Keratinocyte (primary cell): ENCODE results near the gene PKD1. TPM values are rescaled to one million over a fixed set of nuclear protein-coding genes. Genes with fewer than 3 reads are reported as not detected.

Source experiments
- DNase-seq: peaks from one replicate; pipeline ENCODE4 v3.0.0-alpha.2; 2011; ENCODE audit warnings: low read depth, missing footprints, low spot score
- FAIRE-seq: peaks from 2 replicates; lab custom pipeline; 2011; peaks lifted over from hg19 to GRCh38; lab: Jason Lieb, UNC
- H2AFZ ChIP-seq: 2 replicates; pipeline ENCODE4 v1.6.0; 2012; ENCODE audit warnings: low read length, control low read depth, inconsistent platforms; ENCODE audit not compliant: control insufficient read depth
- H3K27ac ChIP-seq: 2 replicates; pipeline ENCODE4 v1.5.1; 2011; ENCODE audit warnings: low read length; ENCODE audit not compliant: control insufficient read depth, insufficient read depth
- H3K27me3 ChIP-seq: 3 replicates; pipeline ENCODE4 v1.6.0; 2011; ENCODE audit warnings: low read length; ENCODE audit not compliant: control insufficient read depth, insufficient read depth; ENCODE audit errors: extremely low read depth
- H3K36me3 ChIP-seq, 2 experiments: 2 replicates in 1 of 2; 3 replicates in 1 of 2; pipeline ENCODE4 v1.5.1; 2011; ENCODE audit warnings: low read length in 2 of 2, mild to moderate bottlenecking in 1 of 2; ENCODE audit not compliant: control insufficient read depth in 2 of 2, insufficient read depth in 2 of 2; ENCODE audit errors: extremely low read depth in 1 of 2
- H3K4me1 ChIP-seq: 3 replicates; pipeline ENCODE4 v1.5.1; 2011; ENCODE audit warnings: low read length; ENCODE audit not compliant: control insufficient read depth, insufficient read depth; ENCODE audit errors: extremely low read depth
- H3K4me2 ChIP-seq: 3 replicates; pipeline ENCODE4 v1.6.0; 2011; ENCODE audit warnings: low read depth, low read length; ENCODE audit not compliant: control insufficient read depth, insufficient read depth; ENCODE audit errors: extremely low read depth
- H3K4me3 ChIP-seq, 3 experiments: fragments of 200-600 bp in 1 of 3; sonication (generic) in 1 of 3; 2 replicates in 2 of 3; 3 replicates in 1 of 3; pipeline ENCODE4 v1.5.1; 2011 to 2016; ENCODE audit warnings: low read length in 3 of 3, mild to moderate bottlenecking in 3 of 3, control low read depth in 2 of 3, inconsistent platforms in 1 of 3, low read depth in 1 of 3, mixed read lengths in 1 of 3, mixed run types in 1 of 3, moderate library complexity in 1 of 3; ENCODE audit not compliant: control insufficient read depth in 2 of 3, insufficient read depth in 2 of 3; ENCODE audit errors: extremely low read depth in 1 of 3
- H3K79me2 ChIP-seq: 2 replicates; pipeline ENCODE4 v1.6.0; 2012; ENCODE audit warnings: low read length; ENCODE audit not compliant: control insufficient read depth, insufficient read depth
- H3K9ac ChIP-seq: 3 replicates; pipeline ENCODE4 v1.6.0; 2011; ENCODE audit warnings: low read length; ENCODE audit not compliant: control insufficient read depth, insufficient read depth; ENCODE audit errors: extremely low read depth
- H3K9me1 ChIP-seq: 3 replicates; pipeline ENCODE4 v1.6.0; 2011; ENCODE audit warnings: low read length; ENCODE audit not compliant: control insufficient read depth, insufficient read depth; ENCODE audit errors: extremely low read depth
- H3K9me3 ChIP-seq: 2 replicates; pipeline ENCODE4 v1.5.1; 2012; ENCODE audit warnings: low read depth, low read length; ENCODE audit not compliant: control insufficient read depth
- H4K20me1 ChIP-seq: 3 replicates; pipeline ENCODE4 v1.6.0; 2011; ENCODE audit warnings: low read length; ENCODE audit not compliant: control insufficient read depth, insufficient read depth; ENCODE audit errors: extremely low read depth
- CTCF ChIP-seq, 3 experiments: IDR thresholded peaks in 1 of 3; conservative IDR thresholded peaks in 1 of 3; optimal IDR thresholded peaks in 1 of 3; 2 replicates in 2 of 3; 3 replicates in 1 of 3; pipeline versions ENCODE3 to v1.5.1; 2011; ENCODE audit warnings: low read length in 3 of 3, mild to moderate bottlenecking in 3 of 3, moderate library complexity in 2 of 3, control low read depth in 1 of 3, inconsistent platforms in 1 of 3; ENCODE audit not compliant: insufficient read depth in 2 of 3; ENCODE audit errors: extremely low read depth in 1 of 3
- EZH2 ChIP-seq: IDR thresholded peaks from one replicate; pipeline ENCODE4 v1.6.1; 2012; ENCODE audit warnings: inconsistent platforms, mild to moderate bottlenecking, low read length, moderate library complexity
- dilution Hi-C: fragments of 300-500 bp; cut with MboI; formaldehyde crosslinking; loops from one replicate; pipeline ENCODE4 v1.7.0; 2020; ENCODE audit warnings: low sequenced_read_pairs; ENCODE audit not compliant: extremely low pct_ligation_motif_present
- polyA plus RNA-seq, 5 experiments: library from polyadenylated mRNA; depleted of rRNA in 3 of 5; stranded (reverse) in 3 of 5; stranded (forward) in 1 of 5; unstranded in 1 of 5; fragments of >200 nt; gene quantifications; 1 replicate in 1 of 5; 2 replicates in 3 of 5; 3 replicates in 1 of 5; pipeline versions ENCODE4 v1.2.1 to v1.2.3, GENCODE V29; 2011 to 2012; ENCODE audit warnings: missing spikeins in 2 of 5, low read depth in 1 of 5, low replicate concordance in 1 of 5

The PKD1 gene
- polyA plus RNA-seq, 1 donor (not counting 4 experiments of a cell fraction or from before 2014, with no cell fraction given): 10.6 TPM

- Histone ChIP-seq H3K9me3 (no peaks in the 10 kb centered on the region), H4K20me1 (peaks cover 46% of the 10 kb centered on the region), H3K9me1 (peaks cover 11% of the 10 kb centered on the region), H3K4me3 (peak overlapping the region; percentile 79 to 94 (median 93)), H2AFZ (no peak overlapping the region), H3K4me2 (peak overlapping the region; percentile 83), H3K36me3 (peaks cover 19 to 31% of the 10 kb centered on the region in 2 experiments), H3K79me2 (peaks cover 64% of the 10 kb centered on the region), H3K4me1 (peaks cover 57% of the 10 kb centered on the region), H3K27ac (peak overlapping the region; percentile 79), H3K27me3 (no peaks in the 10 kb centered on the region), H3K9ac (peak overlapping the region; percentile 94)
- dilution Hi-C loops: no loop called here
- TF ChIP-seq EZH2 (no peak), CTCF (optimal IDR thresholded peaks at IDR 0.05 in 1 of 3, IDR thresholded peaks at IDR 0.05 in 1 of 3, conservative IDR thresholded peaks at IDR 0.05 in 1 of 3; ENCODE audit: extremely low read depth in 1 of 3, insufficient read depth in 2 of 3, low read length in 3 of 3) (no peak)
- DNase-seq (no peak), FAIRE-seq (no peak)
These were observed 18.9 kb upstream of the PKD1 start for GRCh38 chr16:2154533-2155090.

GRCh38 chr16:2152695-2153506, 17.2 kb upstream of the PKD1 start:
- Histone ChIP-seq H3K36me3 (peaks cover 13 to 31% of the 10 kb centered on the region in 2 experiments), H3K27me3 (no peaks in the 10 kb centered on the region), H3K4me2 (peak overlapping the region; percentile 83), H3K9me1 (peaks cover 4% of the 10 kb centered on the region), H3K9me3 (no peaks in the 10 kb centered on the region), H3K4me3 (peak overlapping the region; percentile 79 to 94 (median 93)), H3K4me1 (peaks cover 52% of the 10 kb centered on the region), H2AFZ (no peak overlapping the region), H3K9ac (peak overlapping the region; percentile 94), H3K79me2 (peaks cover 47% of the 10 kb centered on the region), H4K20me1 (peaks cover 37% of the 10 kb centered on the region), H3K27ac (peak overlapping the region; percentile 79)
- peak in 1 of 3 experiments; percentile 14 for TF ChIP-seq CTCF (optimal IDR thresholded peaks at IDR 0.05 in 1 of 3, IDR thresholded peaks at IDR 0.05 in 1 of 3, conservative IDR thresholded peaks at IDR 0.05 in 1 of 3; ENCODE audit: extremely low read depth in 1 of 3, insufficient read depth in 2 of 3, low read length in 3 of 3)
- TF ChIP-seq EZH2: no peak
- dilution Hi-C loops: no loop called here
- DNase-seq (no peak), FAIRE-seq (no peak)
